Raji (cell line): ENCODE data around the gene PDSS2.

Source experiments
- POLR2A ChIP-seq: IDR thresholded peaks from 2 replicates; pipeline ENCODE4 v1.6.1; 2011; ENCODE audit warnings: low read depth, low read length, control low read depth; ENCODE audit not compliant: insufficient read depth

PDSS2 gene

DNA sequence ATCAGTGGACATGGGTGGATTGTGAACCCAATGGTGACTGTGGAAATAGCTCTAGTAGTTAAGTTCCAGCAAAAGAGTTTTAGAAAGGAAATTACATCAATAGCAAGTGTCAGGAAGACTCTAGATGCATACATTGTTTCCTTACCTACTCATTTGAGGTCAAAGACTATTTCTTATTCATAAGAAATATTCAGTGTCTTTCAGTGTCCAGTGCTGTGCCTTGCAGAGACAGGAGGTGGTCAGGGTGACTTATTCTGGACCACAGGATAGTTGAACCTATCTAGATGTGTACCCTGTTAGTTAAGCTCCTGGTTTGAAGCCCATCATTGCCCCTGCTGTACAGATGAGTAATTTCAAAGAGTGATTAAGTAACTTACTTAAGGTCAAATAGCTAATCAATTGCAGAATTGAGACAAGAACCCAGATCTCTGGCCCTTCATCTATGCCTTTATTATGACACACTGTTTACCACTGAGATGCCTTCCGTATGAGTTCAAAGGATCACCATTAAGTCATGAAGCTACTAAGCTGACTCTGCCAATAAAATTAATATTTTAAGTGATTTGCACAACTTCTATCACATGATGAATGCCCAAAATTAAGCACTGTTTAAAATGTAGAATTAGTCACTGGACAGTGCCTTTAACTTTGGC, 136.1 kb downstream of the PDSS2 start:
- TF ChIP-seq POLR2A, result no peak

GRCh38 chr6:107321793-107322192, 137.6 kb downstream of the PDSS2 start:
- TF ChIP-seq POLR2A, result no peak

DNA sequence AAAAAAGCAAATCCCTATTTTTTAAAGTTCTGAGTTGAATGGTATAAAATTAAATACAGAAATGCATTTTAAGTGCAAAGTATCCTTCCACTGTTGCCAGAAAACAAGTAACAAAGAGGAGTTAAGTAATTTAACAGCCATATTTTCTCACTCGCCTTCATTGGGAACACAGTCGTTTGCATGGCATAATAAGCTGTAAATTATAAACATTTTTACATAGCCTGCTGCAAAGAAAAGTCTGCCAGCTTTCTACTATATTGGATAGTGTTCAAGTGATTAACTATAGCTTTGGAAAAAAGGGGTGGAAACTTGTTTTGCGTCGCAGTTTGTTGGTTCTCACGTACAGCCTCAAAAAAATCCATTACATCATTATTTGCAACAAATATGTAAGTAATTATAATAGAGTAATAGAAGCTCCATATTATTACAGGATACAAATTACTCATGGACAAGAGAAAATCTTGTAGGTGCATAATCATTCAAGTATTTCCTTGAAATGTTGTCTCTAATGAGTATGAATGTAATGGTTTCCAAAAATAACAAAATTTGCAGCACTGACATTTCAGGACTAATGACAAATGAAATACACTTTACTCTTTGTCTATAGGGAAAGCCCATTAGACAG, 139.3 kb downstream of the PDSS2 start:
- no peak for TF ChIP-seq POLR2A

- no peak for TF ChIP-seq POLR2A
Observed at GRCh38 chr6:107318100-107318736, 141.1 kb downstream of the PDSS2 start.

- TF ChIP-seq POLR2A, result no peak
Observed at GRCh38 chr6:107315114-107315513, 144.2 kb downstream of the PDSS2 start.

DNA sequence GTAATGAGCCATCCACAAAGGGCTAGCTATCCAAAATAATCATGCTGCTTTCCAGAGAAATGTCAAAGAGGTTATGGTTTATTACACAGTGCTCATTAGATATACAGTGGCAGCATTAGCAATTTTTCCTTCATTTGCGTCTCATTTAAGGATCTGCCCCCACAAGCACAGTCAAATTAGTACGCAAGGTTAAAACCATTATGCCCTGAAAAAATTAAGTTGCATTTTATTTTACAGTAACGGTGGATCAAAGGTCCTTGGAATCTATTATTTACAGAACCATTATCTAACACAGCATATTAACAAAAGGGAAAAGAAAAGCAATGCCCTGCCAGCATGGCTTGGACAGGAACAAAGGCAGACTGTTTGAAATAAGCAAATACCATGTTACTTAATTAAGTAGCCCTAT, 144.8 kb downstream of the PDSS2 start:
- TF ChIP-seq POLR2A, result no peak

- no peak for TF ChIP-seq POLR2A
Observed at GRCh38 chr6:107313776-107314175, 145.6 kb downstream of the PDSS2 start.

DNA sequence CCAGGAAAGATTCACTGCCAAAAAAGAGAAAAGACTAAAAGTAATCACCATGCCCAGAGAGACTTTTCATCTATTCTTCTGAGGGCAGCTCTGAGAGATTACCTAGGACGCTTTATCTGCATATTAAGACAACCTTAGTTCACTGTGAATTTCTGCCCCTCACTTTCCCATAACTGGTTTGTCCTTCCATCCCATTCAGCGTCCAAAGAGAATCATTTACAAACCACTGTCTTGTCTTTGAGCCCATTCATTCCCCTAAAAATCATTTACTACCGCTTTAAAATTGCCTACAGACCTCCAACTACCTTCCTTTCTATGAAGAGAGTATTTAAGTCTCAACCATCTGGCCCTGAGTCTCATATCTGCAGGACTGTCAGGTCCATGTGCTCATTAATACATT, 149.0 kb downstream of the PDSS2 start:
- TF ChIP-seq POLR2A, result no peak

DNA sequence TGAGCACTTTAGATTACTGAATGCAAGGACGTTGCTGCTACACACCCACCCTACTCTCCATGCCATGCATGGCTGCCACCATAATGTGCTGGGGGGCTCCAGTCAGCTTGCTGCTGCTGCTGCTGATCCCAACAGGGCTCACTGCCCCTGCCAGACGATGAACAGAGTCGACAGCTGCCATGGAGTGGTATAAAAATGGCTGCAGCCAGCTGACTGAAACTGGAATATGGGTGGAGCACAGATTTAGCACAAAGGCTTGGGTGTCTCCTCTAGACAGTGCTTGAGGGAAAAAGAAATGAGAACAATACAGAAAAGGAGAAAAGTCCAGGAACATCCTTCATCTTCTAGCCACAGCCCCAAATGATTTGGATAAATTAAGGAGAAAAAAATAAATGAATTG, 150.7 kb downstream of the PDSS2 start:
- no peak for TF ChIP-seq POLR2A

GRCh38 chr6:107305391-107305790, 154.0 kb downstream of the PDSS2 start:
- no peak for TF ChIP-seq POLR2A

GRCh38 chr6:107304421-107305025, 154.8 kb downstream of the PDSS2 start:
- TF ChIP-seq POLR2A, result no peak

GRCh38 chr6:107293350-107293749, 166.0 kb downstream of the PDSS2 start:
- TF ChIP-seq POLR2A, result no peak

- TF ChIP-seq POLR2A, result no peak
Observed at GRCh38 chr6:107292715-107293271, 166.6 kb downstream of the PDSS2 start.

DNA sequence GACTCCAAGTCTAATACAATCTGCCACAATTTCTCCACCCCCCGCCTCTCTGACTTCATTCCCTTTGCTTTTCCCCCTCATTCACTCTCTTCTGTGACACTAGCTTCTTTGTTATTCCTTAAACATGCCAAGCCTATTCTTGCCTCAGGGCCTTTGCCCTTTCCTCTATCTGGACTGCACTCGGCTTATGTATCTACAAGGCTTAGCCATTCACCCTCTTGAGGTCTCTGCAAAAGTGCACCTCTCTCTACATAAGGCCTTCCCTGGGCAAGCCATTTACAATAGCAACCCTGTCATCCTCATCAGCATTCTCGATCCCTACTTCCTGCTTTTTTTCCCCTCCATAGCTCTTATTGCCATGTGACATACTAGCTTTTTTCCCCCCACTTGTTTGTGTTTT, 168.9 kb downstream of the PDSS2 start:
- no peak for TF ChIP-seq POLR2A

DNA sequence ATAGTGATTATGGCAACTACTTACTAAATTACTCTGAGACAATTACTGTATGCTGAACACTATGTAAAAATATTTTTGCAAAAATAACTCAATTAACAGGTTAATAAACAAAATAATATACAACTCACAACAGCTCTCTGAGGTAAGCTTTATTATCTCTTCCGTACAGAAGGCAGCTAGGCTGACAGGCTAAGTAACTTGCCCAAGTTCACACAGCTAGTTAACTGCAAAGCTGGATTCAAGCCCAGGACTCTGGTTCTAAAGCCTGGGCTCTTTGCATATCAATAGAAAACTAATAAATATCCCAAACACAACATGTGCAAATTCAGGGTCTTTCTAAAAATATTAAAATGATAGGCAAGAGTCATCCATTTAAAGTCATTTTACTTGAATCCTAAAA, 174.6 kb downstream of the PDSS2 start:
- no peak for TF ChIP-seq POLR2A

- no peak for TF ChIP-seq POLR2A
Observed at GRCh38 chr6:107280791-107281190, 178.6 kb downstream of the PDSS2 start.

- no peak for TF ChIP-seq POLR2A
Observed at GRCh38 chr6:107275330-107275865, 184.0 kb downstream of the PDSS2 start.
